ENCODE measurements around the gene ISOC1.

Gene ISOC1

DNA sequence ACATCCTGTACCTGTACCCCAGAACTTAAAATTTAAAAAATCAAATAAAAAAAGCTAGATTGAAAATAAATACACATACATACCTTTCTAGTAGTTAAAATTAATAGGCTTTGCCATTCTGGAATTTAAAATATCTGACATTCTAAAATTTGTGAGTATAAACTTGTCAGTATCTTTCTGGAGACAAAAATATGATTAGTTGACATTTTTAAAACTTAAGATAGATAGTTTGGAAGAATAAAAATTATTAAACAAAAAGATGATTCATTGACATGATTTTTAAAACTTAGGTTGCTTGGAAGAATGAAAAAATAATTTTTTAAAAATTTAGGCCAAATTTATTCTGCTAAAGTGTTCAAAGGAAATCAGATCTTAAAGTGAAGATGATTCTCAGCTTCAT, 43.1 kb downstream of the ISOC1 start:
- DNase-seq, result no peak

DNA sequence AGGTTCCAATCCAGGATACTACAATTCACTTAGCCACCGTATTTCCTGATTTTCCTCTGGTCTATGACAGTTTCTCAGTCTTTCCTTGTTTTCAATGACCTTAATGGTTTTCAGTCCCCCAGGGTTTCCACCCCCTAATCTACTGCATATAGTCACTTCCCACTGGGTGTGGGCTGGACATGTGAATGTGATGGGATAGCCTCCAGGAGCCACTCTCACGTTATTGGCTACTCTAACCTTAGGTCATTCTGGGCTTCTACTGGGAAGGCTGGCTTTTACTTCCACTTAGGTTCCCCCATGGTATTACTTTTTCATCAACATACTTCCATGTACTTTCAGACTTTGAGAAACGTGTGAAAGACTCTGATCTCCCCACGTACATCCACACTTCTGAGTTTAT, 46.5 kb downstream of the ISOC1 start:
- DNase-seq, result no peak

DNA sequence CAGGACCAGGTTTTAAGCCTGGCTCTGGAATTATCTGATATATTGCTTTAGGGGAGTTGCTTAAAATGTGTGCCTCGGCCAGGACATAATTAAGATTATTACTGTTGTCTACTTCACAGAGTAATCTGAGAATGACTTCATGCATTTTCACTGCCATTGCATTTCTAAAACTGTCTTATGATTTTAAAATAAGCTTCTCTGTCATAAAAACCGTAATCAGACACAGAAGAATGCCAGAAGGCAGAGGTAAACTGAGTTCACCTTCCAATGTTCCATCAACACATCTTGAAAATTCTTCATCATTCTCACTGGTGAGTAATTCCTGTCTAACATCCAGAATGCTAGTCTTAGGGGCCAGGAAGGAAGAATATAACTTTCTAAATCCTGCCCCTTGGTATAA, 47.1 kb downstream of the ISOC1 start:
- no peak for DNase-seq

DNA sequence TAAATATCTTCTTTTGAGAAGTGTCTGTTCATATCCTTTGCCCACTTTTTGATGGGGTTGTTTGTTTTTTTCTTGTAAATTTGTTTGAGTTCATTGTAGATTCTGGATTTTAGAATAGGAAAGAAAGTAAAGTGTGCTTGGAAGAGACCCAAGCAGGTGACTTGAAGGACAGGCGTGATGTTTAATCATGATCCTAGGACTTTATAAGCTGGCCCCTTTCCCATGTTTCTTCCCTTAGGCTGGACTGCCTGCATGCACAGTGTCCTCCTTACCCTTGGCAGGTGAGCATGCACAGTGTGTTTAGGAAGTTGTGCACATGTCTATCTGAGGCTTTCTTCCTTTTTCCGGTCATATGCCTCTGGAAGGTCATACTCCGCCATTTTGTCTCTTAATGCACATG, 61.3 kb downstream of the ISOC1 start:
- no peak for DNase-seq

DNA sequence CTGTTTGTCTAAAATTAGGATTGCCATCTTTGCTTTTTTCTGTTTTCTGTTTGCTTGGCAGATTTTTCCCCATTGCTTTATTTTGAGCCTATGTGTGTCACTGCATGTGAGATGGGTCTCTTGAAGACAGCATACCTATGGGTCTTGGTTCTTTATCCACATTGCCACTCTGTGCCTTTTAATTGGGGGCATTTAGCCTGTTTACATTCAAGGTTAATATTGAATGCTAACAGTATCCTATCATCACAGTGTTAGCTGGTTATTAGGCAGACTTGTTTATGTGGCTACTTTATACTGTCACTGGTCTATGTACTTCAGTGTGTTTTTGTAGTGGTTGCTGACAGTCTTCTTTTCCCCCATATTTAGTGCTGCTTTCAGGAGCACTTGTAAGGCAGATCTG, 67.3 kb downstream of the ISOC1 start:
- no peak for DNase-seq
